ENCODE measurements around the gene OR10AG1.

Gene OR10AG1

DNA sequence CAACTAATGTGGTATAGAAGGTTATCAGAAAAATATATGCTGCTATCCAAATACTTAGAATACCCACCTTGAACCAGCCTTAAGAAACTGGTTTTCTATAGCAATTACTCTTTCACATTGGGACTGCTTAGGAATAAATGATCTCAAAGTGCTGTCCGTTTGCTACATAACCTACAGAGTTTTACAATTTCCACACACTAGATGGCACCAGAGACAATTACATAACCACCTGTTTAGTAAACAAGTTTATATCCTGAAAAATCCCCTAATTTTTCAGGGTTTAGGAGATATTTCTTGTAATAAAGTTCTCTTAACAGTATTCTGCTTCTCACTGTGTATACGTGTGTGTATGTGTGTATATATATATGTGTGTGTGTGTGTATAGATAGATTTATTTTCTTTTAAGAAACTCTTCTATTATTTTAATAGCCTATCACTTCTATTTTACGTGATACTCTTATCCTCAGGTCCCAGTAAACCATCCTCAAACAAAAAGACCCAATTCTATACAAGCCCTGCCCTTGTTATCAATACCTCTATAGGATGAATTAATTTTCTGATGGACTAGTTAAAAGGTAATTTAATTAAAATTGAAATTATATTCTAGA is 26.9 kb downstream of the OR10AG1 start:
- H3F3A ChIP-seq (ENCODE audit: low read depth): no peaks in the 10 kb centered on the region
- TF ChIP-seq EZH2phosphoT487 (IDR thresholded peaks at IDR 0.05; ENCODE audit: borderline replicate concordance): no peak
- TF ChIP-seq, protein P1, sequence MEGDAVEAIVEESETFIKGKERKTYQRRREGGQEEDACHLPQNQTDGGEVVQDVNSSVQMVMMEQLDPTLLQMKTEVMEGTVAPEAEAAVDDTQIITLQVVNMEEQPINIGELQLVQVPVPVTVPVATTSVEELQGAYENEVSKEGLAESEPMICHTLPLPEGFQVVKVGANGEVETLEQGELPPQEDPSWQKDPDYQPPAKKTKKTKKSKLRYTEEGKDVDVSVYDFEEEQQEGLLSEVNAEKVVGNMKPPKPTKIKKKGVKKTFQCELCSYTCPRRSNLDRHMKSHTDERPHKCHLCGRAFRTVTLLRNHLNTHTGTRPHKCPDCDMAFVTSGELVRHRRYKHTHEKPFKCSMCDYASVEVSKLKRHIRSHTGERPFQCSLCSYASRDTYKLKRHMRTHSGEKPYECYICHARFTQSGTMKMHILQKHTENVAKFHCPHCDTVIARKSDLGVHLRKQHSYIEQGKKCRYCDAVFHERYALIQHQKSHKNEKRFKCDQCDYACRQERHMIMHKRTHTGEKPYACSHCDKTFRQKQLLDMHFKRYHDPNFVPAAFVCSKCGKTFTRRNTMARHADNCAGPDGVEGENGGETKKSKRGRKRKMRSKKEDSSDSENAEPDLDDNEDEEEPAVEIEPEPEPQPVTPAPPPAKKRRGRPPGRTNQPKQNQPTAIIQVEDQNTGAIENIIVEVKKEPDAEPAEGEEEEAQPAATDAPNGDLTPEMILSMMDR (conservative IDR thresholded peaks at IDR 0.05; ENCODE audit: low read length): peak; percentile 75
- no peaks in the 10 kb centered on the region for H3K4me1 ChIP-seq (ENCODE audit: insufficient read depth, low read length, poor library complexity, severe bottlenecking)
- no peaks in the 10 kb centered on the region for H3K36me3 ChIP-seq (ENCODE audit: insufficient read depth, low read length)
- no peaks in the 10 kb centered on the region for H3K9me3 ChIP-seq (ENCODE audit: insufficient read depth, low read depth, low read length)
- no peaks in the 10 kb centered on the region for H4K20me1 ChIP-seq (ENCODE audit: insufficient read depth, low read length, poor library complexity, severe bottlenecking)
- no peak overlapping the region for H3K4me3 ChIP-seq (ENCODE audit: low read length, poor library complexity, severe bottlenecking)
- no peak overlapping the region for H2AFZ ChIP-seq (ENCODE audit: low read length)
- H3K4me2 ChIP-seq (ENCODE audit: low read depth, low read length, poor library complexity, severe bottlenecking): no peak overlapping the region
- H3K27me3 ChIP-seq (ENCODE audit: insufficient read depth, low read length, poor library complexity, severe bottlenecking): no peaks in the 10 kb centered on the region
- H3K79me2 ChIP-seq (ENCODE audit: insufficient read depth, low read length): no peaks in the 10 kb centered on the region
- H3K9ac ChIP-seq (ENCODE audit: low read depth, low read length, poor library complexity, severe bottlenecking): no peak overlapping the region
- no peaks in the 10 kb centered on the region for H3K9me2 ChIP-seq (replicated peaks; ENCODE audit: low read depth, low read length)

DNA sequence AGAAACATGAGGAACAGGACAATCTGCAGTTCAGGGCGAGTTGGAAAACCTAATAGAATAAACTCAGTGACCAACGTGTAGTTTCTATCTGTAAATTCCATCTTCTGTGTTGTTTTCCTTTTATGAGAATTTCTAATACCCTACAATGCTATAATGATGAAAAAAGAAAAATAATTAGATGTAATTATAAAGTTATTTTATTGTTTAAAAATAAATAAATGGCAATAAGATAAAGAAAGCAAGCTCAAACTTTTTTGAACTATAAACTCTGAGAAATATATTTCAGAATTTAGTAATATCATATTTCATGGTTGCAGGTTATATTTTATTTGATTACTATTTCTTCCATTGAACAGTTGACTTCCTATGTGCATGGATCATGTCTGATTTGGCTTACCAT is 33.4 kb downstream of the OR10AG1 start, which contains the start of gene OR5I1:
Gene OR5I1 (minus strand): TSS at position 101 of the 400 bp plus-strand sequence. CDS start 0 bp downstream, at position 101.
- H3K4me1 ChIP-seq (ENCODE audit: insufficient read depth, low read length, poor library complexity, severe bottlenecking): no peaks in the 10 kb centered on the region
- H3F3A ChIP-seq (ENCODE audit: low read depth): no peaks in the 10 kb centered on the region
- no peaks in the 10 kb centered on the region for H4K20me1 ChIP-seq (ENCODE audit: insufficient read depth, low read length, poor library complexity, severe bottlenecking)
- no peak within 1 kb of the TSS for H2AFZ ChIP-seq (ENCODE audit: low read length)
- H3K36me3 ChIP-seq (ENCODE audit: insufficient read depth, low read length): no peaks in the 10 kb centered on the region
- no peak within 1 kb of the TSS for H3K4me3 ChIP-seq (ENCODE audit: low read length, poor library complexity, severe bottlenecking)
- TF ChIP-seq, protein P1 (conservative IDR thresholded peaks at IDR 0.05; ENCODE audit: low read length): no peak
- TF ChIP-seq EZH2phosphoT487 (IDR thresholded peaks at IDR 0.05; ENCODE audit: borderline replicate concordance): no peak
- H3K9me3 ChIP-seq (ENCODE audit: insufficient read depth, low read depth, low read length): no peaks in the 10 kb centered on the region
- H3K9me2 ChIP-seq (replicated peaks; ENCODE audit: low read depth, low read length): no peaks in the 10 kb centered on the region
- no peak within 1 kb of the TSS for H3K4me2 ChIP-seq (ENCODE audit: low read depth, low read length, poor library complexity, severe bottlenecking)
- no peaks in the 10 kb centered on the region for H3K79me2 ChIP-seq (ENCODE audit: insufficient read depth, low read length)
- no peak within 1 kb of the TSS for H3K9ac ChIP-seq (ENCODE audit: low read depth, low read length, poor library complexity, severe bottlenecking)
- H3K27me3 ChIP-seq (ENCODE audit: insufficient read depth, low read length, poor library complexity, severe bottlenecking): no peaks in the 10 kb centered on the region

DNA sequence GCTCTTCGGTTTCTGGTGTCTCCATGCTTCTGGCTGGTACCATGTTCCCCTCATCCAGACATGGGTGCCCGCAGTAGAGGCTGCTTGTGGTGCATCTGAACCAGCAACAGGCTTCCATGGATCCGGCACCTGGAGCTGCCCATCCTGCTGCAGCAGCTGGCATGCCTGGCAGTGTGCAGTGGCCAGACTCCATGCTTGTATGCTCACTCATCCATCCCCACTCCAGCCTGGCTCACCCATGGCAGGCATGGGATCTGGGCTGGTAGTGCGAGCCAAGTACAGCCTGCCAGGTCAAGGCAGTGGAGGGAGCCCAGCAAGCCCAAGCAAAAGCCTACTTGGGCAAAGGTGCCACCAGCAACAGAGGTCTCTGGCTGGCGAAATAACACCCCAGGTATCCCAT is 49.2 kb downstream of the OR10AG1 start:
- Histone ChIP-seq H2AFZ (ENCODE audit: low read length) (no peak overlapping the region), H3K4me1 (ENCODE audit: insufficient read depth, low read length, poor library complexity, severe bottlenecking) (no peaks in the 10 kb centered on the region), H3F3A (ENCODE audit: low read depth) (no peaks in the 10 kb centered on the region), H3K9me2 (replicated peaks; ENCODE audit: low read depth, low read length) (0 out of 2 replicates have a peak, but pooled peaks cover 3% of the 10 kb centered on the region), H3K4me2 (ENCODE audit: low read depth, low read length, poor library complexity, severe bottlenecking) (no peak overlapping the region), H3K9me3 (ENCODE audit: insufficient read depth, low read depth, low read length) (no peaks in the 10 kb centered on the region), H3K9ac (ENCODE audit: low read depth, low read length, poor library complexity, severe bottlenecking) (no peak overlapping the region), H3K36me3 (ENCODE audit: insufficient read depth, low read length) (no peaks in the 10 kb centered on the region), H3K79me2 (ENCODE audit: insufficient read depth, low read length) (no peaks in the 10 kb centered on the region), H4K20me1 (ENCODE audit: insufficient read depth, low read length, poor library complexity, severe bottlenecking) (no peaks in the 10 kb centered on the region), H3K27me3 (ENCODE audit: insufficient read depth, low read length, poor library complexity, severe bottlenecking) (no peaks in the 10 kb centered on the region), H3K4me3 (ENCODE audit: low read length, poor library complexity, severe bottlenecking) (no peak overlapping the region)
- TF ChIP-seq, protein P1 (conservative IDR thresholded peaks at IDR 0.05; ENCODE audit: low read length): no peak
- no peak for TF ChIP-seq EZH2phosphoT487 (IDR thresholded peaks at IDR 0.05; ENCODE audit: borderline replicate concordance)
